KBM-7 (cell line): ENCODE data around the gene CFAP45.

Experiments
- DNase-seq: peaks from one replicate; pipeline ENCODE4 v3.0.0-alpha.2; 2015
- in situ Hi-C: fragments of 300-500 bp; cut with MboI; formaldehyde crosslinking; loops from 2 replicates; pipeline ENCODE4 v1.14.3; 2020; ENCODE audit warnings: low sequenced_read_pairs, low pct_unique_long_range_greater_than_20kb, mixed read lengths

CFAP45 gene, protein sequence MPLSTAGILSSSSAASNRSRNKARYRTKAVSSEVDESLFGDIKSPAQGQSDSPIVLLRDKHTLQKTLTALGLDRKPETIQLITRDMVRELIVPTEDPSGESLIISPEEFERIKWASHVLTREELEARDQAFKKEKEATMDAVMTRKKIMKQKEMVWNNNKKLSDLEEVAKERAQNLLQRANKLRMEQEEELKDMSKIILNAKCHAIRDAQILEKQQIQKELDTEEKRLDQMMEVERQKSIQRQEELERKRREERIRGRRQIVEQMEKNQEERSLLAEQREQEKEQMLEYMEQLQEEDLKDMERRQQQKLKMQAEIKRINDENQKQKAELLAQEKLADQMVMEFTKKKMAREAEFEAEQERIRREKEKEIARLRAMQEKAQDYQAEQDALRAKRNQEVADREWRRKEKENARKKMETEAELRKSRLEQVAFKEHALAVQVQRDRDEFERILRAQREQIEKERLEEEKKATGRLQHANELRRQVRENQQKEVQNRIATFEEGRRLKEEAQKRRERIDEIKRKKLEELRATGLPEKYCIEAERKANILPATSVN

DNA sequence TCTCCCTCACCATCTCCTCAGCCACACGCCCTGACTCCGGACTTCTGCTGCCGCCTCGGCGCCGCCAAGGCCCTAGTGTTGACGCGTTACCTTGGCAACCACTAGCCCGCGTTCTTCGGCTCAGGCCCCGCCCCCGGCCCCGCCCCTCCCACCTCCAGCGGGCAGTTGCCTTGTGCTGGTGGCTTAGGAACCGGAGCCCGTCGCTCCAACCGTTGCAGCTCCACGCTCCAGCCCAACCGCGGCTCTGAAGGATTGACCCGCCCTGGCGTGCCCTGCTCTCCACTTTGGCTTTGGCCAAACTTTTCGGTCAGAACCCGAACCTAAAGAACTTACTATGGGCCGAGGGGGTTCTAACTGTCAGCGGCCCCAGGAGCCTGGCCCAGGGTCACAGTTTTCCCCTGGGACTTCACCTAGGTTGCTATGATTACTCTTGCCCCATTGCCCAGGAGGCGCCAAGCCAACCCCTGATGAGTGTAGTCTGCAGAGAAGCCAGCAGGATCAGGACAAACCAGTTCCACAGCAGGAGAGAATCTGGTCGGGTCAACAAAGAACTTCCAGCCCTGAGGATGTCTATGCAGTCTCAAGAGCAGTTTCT, at the start of gene CFAP45:
TSS of gene CFAP45 (minus strand) at position 80 of the 595 bp plus-strand sequence. CDS start at position 13, 67 bp downstream.
- DNase-seq: no peak
- in situ Hi-C loops: no loop called here

DNA sequence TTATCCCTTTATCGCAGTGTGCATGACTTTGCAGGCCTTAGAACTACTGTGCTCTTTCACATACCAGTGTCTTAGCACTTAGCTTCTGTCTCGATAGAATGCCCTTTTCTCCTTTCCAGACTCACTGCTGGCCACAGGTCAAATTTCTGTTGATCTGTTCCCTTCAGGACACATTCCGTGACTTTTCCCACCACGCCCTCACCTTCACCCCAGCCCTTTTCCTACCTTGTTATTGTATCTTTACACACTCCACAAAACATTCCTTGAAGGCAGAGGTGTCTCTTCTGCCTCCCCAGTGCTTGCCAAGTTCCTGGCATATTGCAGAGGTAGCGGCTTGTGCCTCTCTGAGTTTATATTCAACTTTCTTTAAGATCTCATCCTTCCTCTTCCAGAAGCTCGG, 49.2 kb upstream of the CFAP45 start:
- DNase-seq: no peak
- in situ Hi-C loops: no loop called here

DNA sequence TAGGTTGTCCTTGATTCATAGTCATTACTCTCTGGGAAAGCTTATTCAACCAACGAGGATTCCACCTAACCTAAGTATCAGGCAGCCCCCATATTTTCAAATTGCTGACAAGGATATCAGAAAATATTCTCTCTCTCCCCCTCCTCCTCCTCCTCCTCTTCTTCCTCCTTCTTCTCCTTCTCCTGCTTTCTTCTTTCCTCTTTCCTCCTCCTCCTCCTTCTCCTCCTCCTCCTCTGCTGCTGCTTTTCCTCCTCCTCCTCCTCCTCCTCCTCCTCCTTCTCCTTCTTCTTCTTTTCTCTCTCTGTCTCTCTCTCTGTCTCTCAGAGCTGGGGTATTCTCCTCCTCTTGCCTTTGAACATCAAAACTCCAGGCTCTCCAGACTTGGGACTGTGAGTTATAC, 48.0 kb upstream of the CFAP45 start:
- DNase-seq: no peak
- in situ Hi-C loops: no loop called here

DNA sequence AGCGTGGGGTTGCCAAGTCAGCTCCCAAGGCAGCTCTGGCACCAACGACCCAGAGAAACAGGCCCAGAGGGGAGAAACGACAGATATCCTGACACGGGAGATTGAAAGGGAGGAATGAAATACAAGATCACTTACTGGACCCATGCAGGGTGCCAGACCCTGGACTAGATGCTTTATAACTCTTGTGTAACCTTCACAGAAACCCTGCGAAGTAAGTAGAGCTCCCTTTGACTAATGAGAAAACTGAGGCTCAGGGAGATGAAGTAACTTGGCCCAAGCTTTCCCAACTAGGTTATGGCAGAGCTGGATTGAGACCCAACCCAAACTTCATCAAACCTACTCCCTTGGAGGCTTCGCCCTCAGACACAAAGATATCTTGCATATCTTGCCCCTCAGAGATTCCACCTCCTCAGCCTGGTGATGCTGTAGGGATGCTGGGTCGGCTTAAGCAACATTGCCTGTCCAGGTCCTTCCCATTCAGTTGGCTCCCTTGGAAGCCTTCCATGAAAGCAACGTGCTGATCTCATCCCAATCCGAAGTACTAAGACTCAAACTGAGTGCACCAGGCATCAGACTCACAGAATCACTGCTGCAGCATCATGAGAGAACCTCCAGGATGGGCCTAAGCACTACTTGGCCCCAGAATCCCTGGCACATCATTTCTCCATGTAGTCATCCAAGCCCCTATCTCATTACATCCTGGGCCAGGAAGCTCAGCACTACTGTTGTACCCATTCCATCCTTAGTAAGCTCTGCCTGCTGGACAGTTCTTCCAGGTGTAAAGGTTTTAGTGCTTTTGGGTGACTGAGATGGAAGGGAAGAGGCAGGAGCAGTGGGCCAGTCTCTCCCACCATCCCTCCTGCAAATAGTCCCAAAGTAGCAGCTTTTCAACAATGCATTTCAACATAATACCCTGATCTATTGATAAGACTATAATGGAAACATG, 46.5 kb upstream of the CFAP45 start:
- in situ Hi-C loops: no loop called here
- DNase-seq: no peak

DNA sequence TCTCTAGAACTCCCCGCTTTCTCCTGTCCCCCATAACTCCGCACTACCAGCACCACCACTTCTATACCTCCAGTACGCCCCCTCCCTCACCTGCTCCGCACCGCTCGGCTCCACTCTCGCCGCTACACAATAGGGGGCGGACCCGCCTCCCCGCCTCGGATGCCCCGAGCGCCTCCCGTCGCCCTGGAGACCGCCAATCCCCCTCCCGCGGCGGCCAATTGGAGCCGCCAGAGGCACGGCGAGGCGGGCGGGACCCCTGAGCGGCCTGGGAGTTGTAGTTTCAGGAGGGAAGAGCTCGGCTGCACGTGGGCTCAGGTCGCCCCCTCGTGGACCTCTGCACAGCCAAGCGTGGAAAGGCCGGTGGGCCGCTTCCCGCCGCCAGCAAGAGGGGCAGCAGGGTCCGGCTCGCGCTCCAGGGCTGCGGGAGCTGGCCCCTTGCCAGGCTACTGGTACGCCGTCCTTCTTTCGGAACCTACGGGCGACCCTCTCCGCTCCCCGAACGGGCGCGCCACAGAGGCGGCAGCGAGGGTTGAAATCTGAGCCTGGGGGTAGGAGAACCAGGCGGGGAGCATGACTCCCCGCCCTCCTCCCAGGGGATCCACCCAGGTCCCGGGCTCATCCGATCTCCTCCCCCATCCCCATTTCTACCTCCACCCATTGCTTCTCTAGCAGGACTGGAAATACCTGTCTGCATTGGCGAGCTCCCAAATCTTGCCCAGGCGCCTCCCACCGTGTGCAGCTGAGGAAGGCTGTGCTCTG, 45.7 kb upstream of the CFAP45 start, which contains the start of gene IGSF9:
TSS of gene IGSF9 (minus strand) at position 131 of the 759 bp plus-strand sequence. CDS start 2,159 bp downstream, outside the sequence.
- in situ Hi-C loops: no loop called here
- peak; percentile 88 for DNase-seq

DNA sequence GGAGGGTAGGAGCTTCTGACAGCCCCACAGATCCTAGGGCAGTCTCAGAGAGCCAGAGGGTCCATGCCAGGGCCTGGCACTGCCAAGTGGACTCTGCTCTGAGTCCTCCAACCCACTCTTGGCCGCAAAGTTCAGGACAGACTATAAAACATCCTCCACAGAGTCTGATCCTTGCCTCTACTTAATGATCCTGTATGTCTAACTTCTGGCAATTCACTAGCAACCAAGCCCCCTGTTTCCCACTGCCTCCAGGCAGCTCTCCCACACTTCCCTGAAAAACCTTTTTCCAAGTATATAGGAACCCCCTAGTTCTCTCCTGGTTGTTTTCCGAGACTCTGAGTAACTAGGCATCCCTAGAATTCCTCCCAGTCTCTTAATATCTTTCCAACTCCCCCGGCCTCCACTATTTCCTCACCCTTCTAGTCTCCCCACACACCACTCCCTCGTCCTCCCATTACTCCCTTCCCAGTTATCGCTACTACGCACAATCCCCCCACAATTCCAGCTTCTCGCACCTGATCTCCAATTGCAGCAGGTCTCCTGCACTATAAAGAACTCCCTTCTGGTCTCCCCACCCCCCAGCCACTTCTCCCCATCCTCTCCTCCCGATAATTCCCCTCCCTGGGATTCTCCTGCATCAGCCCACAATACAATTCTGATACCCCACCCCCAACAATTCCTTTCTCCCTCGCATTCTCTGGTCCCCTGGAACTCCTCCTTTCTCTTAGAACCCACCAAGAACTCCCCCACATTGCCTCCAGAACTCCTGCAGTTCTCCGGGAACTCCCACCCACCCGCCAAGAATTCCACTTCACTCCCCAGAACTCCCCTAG, 44.9 kb upstream of the CFAP45 start:
- in situ Hi-C loops: no loop called here
- DNase-seq: no peak

DNA sequence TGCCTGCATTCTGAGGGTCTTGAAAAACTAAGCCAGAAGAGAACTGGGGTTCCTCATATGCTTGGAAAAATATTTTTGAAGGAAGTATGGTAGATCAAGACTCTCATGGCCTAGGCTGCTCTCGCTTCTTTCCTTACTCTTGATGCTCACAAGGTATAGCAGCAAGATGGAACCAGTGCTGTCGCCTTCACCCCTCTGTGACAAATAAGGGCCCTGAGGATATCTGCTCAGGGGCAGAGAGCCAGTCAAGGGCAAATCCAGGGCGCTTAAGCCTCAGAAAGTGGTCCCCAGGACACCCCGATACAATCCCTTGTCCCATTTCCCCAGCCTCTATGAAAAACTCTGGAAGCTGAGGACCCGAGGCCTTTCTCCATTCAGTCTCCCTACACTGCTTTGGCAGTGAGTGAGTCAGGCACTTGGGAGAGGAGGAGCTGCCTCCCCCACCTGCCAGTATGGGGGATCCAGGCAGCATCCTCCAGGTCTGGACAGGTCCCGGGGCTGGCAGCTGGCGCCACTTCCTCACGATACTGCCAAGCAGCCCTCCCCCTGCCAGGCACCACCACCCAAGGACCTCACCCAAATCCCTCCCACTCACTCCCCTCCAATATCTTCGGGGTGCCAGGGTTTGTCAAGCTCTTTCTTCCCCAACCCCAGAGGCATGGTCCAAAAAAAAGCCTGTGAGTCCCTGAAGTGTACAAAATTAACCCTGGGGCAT, 44.1 kb upstream of the CFAP45 start:
- DNase-seq: no peak
- in situ Hi-C loops: no loop called here

DNA sequence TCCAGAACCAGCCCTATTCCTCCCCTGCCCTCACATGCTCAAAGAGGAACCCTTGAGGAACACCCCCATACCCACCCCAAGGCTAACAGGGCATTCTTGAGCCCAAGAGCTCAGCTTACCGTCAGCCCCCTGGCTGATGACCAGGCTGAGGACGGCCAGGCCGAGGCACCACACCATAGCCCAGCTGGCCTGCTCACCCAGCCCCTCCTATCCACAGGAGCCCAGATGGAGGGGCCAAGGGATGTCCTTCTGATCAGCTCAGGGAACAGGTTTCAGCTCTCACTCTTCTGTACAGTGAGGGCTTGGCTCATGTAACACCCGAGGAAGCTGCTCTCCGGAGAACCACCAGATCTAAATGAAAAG, 43.3 kb upstream of the CFAP45 start:
- DNase-seq: no peak
- in situ Hi-C loops: no loop called here

DNA sequence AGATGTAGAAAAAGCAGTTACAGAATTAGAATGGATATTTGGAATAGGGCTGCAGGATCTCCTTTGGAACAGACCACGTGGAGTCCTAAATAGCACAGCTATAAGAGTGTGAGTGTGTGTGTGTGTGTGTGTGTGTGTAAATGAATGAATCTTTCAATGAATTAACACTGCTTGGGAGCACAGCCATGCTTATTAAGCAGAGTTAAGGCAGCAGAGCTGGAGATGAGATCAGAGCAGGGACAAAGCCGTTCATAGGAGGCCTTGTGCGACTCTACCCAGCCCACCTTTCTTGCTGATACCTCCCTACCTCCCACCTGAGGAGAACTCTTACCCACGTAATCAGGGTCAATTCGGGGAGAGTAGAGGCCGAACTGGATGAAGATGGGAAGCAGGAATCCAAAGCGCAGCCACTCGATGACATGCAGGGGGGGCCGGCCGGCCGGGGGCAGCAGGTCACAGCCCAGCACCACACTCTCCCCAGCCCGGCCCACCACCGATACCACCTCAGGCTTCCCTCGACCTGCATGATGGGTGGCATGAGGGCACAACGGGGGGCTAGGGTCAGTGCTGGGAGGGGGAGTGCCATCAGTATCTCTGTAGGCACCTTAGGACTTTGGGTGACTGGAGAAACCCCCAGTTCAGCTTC, 42.8 kb upstream of the CFAP45 start:
- DNase-seq: no peak
- in situ Hi-C loops: no loop called here

DNA sequence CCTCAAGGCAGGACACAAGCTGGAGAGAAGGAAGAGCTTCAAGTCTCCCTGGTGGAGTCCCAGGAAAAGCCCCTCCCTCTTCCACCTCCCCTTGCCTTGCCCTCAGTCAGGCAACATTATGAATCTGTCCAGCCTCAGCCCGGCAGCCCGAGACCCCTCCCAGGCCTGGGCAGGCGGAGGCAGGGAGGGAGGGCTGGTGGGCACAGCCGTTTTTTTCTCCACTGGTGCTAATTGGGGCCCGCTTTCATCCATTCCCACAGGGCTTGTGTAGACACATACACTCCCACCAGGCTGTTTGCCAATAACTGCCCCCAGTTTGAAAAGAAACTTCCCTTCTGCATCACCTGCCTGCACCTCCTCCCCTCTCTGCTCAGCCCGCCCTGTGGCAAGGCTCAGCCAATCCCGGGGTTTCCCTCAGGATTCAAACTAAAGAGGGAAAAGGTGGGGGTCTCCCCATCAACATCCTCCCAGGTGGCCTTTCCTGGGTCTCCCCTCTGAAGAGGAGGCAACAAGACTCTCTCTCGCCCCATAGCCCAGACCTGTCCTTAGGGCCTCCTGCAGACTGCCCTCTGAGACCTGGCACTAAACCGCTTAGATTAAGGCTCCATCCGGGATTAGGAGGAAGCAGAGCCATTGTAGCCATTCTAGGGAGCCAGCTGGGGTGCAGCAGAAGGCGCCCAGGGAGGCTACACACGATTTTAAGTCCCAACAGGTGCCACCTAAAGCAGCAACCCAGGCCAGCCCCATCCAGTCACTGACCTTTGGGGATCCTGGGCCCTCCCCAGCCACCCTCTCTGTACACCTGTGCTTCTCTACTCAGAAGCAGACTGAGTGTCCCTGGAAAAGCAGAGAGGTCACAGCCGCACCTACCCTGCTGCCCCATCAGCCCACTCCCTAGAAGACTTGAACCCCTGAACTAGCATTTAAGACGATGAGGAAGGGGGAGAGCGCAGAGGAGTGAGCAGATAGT, 41.9 kb upstream of the CFAP45 start:
- in situ Hi-C loops: no loop called here
- no peak for DNase-seq

DNA sequence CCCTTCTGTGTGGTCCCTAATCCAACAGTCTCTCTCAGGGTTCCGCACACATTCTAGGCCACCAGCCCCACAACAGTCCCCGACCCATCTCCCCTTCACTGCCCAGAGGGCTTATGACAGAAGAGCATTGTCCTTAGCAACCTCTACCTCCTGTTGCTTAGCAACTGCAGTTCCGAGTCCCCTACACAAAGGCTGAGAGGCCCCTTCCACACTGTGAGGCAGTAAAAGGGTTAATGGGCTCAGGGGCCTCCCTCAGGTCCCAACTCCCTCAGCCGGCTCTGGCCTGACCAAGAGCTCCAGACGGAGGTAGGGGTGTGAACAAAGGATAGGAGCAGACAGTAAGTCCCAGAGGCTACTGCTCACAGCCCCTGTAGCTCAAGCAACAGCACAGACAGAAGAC, 41.2 kb upstream of the CFAP45 start:
- no peak for DNase-seq
- in situ Hi-C loops: no loop called here

DNA sequence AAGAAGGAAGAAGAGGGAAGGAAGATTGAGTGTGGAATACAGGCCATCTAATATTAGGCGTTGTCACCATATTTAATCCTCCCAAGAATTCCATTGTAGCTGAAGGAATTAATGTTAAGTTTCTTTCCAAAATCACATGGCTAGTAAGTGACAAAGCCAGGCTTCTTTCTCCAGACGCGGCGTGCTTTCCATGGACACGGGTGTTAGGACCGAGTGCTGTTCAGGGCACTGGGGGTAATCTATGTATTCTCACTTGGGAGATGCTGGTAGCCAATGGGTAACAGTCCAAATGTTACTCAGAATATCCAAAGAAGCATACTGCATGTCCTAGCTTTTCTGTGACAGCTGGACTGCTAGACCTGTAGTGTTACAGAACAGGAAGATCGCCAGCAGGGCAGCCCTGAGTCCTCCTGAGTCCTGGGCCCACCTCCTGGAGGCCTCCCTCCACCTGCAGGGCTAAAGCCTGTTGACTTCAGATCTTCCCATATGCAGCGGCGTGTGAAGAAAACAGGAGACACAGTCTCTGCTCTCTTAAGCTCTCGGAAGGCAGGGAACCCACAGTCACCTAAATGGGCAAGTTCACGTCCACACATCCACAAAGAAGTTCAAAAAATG, 40.1 kb upstream of the CFAP45 start:
- in situ Hi-C loops: no loop called here
- no peak for DNase-seq

DNA sequence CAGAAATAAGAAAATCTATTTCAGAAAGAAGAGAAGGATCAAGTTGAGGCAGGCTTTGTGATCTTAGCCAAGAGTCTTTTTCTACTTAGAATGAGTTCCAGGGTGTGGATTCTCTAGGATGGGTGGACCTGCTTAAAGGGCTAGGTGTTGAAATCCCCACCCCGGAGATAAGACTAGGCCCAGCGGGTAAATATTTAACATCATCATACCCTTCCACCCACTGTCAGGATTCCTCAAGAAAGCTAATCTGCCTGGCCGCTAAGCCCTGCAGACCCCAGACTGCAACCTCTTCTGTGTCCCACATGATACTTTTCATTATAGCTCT, 39.7 kb upstream of the CFAP45 start:
- in situ Hi-C loops: no loop called here
- no peak for DNase-seq

DNA sequence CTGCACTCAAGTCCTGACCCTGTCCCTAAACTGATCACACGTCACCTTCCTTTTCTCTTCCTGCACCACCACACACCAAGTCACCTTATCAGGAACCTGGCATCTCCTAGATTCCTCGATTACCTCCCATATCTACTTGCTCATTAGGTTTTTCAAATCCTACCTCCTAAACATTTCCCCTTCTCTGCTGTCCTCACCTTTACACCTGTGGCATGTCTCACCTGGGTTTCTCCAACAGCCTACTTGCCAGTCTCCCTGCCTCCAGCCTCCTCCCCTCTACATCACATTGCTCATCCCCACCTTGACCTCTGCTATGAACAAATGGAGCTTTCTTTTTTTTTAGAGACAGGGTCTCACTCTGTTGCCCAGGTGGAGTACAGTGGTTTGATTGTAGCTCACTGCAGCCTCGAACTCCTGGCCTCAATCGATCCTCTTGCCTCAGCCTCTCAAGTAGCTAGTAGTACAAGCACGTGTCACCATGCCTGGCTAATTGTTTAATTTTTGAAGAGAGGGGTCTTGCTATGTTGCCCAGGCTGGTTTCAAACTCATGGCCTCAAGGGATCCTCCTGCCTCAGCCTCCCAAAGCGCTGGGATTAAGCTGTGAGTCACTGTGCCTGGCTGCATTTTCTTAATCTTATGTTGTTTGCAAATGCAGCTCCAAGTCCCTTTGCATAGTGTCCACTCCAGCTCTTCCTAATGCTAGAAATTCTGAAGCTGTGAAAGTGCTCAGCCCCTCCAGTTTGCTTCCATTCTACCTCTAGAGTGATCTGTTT, 39.1 kb upstream of the CFAP45 start:
- in situ Hi-C loops: no loop called here
- no peak for DNase-seq
